ENCODE measurements around the gene KIFC1.
A peak's percentile ranks its signal among the peaks of the same experiment; 100 is the strongest.

KIFC1 gene

GRCh38 chr6:33454009-33454946 is 62.7 kb downstream of the KIFC1 start, which contains the start of gene ZBTB9:
ZBTB9 (plus strand) TSS chr6:33454576; CDS start chr6:33455101, 525 bp downstream.
- peak within 1 kb of the TSS; percentile 50 for H3K27ac ChIP-seq
- TF ChIP-seq, protein P1, sequence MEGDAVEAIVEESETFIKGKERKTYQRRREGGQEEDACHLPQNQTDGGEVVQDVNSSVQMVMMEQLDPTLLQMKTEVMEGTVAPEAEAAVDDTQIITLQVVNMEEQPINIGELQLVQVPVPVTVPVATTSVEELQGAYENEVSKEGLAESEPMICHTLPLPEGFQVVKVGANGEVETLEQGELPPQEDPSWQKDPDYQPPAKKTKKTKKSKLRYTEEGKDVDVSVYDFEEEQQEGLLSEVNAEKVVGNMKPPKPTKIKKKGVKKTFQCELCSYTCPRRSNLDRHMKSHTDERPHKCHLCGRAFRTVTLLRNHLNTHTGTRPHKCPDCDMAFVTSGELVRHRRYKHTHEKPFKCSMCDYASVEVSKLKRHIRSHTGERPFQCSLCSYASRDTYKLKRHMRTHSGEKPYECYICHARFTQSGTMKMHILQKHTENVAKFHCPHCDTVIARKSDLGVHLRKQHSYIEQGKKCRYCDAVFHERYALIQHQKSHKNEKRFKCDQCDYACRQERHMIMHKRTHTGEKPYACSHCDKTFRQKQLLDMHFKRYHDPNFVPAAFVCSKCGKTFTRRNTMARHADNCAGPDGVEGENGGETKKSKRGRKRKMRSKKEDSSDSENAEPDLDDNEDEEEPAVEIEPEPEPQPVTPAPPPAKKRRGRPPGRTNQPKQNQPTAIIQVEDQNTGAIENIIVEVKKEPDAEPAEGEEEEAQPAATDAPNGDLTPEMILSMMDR (IDR thresholded peaks at IDR 0.05; ENCODE audit: low read depth, low read length, missing control alignments) = no peak
- DNase-seq = peak; percentile 95
- in situ Hi-C loops (cut with HindIII; ENCODE audit: low pct_ligation_motif_present, low sequenced_read_pairs) = no loop called here
- H3K27me3 ChIP-seq (replicated peaks) = no peaks in the 10 kb centered on the region
- peaks cover 6% of the 10 kb centered on the region for H3K36me3 ChIP-seq (replicated peaks)
- peak within 1 kb of the TSS; percentile 90 for H3K4me3 ChIP-seq (ENCODE audit: low read depth, low read length)

DNA sequence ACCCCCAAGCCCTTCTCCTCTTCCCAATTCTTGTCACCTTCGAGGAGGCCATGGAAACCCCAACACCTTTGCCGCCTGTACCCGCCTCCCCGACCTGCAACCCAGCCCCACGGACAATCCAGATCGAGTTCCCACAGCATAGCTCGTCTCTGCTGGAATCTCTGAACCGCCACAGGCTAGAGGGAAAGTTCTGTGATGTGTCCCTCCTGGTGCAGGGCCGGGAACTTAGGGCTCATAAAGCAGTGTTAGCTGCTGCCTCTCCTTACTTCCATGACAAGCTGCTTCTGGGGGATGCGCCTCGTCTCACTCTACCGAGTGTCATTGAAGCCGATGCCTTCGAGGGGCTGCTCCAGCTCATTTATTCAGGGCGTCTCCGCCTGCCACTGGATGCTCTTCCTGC is 63.4 kb downstream of the KIFC1 start:
- no peak for DNase-seq
- Histone ChIP-seq H3K4me3 (ENCODE audit: low read depth, low read length) (peak overlapping the region; percentile 90), H3K27me3 (replicated peaks) (no peaks in the 10 kb centered on the region), H3K27ac (no peak overlapping the region), H3K36me3 (replicated peaks) (peaks cover 6% of the 10 kb centered on the region)
- in situ Hi-C loops (cut with HindIII; ENCODE audit: low pct_ligation_motif_present, low sequenced_read_pairs) = no loop called here
- TF ChIP-seq, protein P1 (IDR thresholded peaks at IDR 0.05; ENCODE audit: low read depth, low read length, missing control alignments) = no peak

- TF ChIP-seq, protein P1 (IDR thresholded peaks at IDR 0.05; ENCODE audit: low read depth, low read length, missing control alignments) = no peak
- no peak overlapping the region for H3K4me3 ChIP-seq (ENCODE audit: low read depth, low read length)
- no peak for DNase-seq
- in situ Hi-C loops (cut with HindIII; ENCODE audit: low pct_ligation_motif_present, low sequenced_read_pairs) = no loop called here
- peaks cover 6% of the 10 kb centered on the region for H3K36me3 ChIP-seq (replicated peaks)
- no peak overlapping the region for H3K27ac ChIP-seq
- H3K27me3 ChIP-seq (replicated peaks) = no peaks in the 10 kb centered on the region
Measured at GRCh38 chr6:33456156-33456555, 64.5 kb downstream of the KIFC1 start.

- Histone ChIP-seq H3K27me3 (replicated peaks) (no peaks in the 10 kb centered on the region), H3K36me3 (replicated peaks) (peaks cover 6% of the 10 kb centered on the region), H3K4me3 (ENCODE audit: low read depth, low read length) (no peak overlapping the region), H3K27ac (no peak overlapping the region)
- TF ChIP-seq, protein P1 (IDR thresholded peaks at IDR 0.05; ENCODE audit: low read depth, low read length, missing control alignments) = no peak
- DNase-seq = no peak
- in situ Hi-C loops (cut with HindIII; ENCODE audit: low pct_ligation_motif_present, low sequenced_read_pairs) = no loop called here
Measured at GRCh38 chr6:33458676-33459075, 67.1 kb downstream of the KIFC1 start.

GRCh38 chr6:33459226-33459625 is 67.6 kb downstream of the KIFC1 start:
- Histone ChIP-seq H3K4me3 (ENCODE audit: low read depth, low read length) (no peak overlapping the region), H3K36me3 (replicated peaks) (peaks cover 6% of the 10 kb centered on the region), H3K27me3 (replicated peaks) (no peaks in the 10 kb centered on the region), H3K27ac (no peak overlapping the region)
- TF ChIP-seq, protein P1 (IDR thresholded peaks at IDR 0.05; ENCODE audit: low read depth, low read length, missing control alignments) = no peak
- in situ Hi-C loops (cut with HindIII; ENCODE audit: low pct_ligation_motif_present, low sequenced_read_pairs) = no loop called here
- DNase-seq = no peak

All from brain microvascular endothelial cell (primary cell).